Measurements from ENCODE around the gene POLR3B. TPM values are rescaled to one million over a fixed set of nuclear protein-coding genes. Genes with fewer than 3 reads are reported as not detected.

Gene POLR3B
- total RNA-seq, 1 experiment from 2014 or later = 10.7 TPM

DNA sequence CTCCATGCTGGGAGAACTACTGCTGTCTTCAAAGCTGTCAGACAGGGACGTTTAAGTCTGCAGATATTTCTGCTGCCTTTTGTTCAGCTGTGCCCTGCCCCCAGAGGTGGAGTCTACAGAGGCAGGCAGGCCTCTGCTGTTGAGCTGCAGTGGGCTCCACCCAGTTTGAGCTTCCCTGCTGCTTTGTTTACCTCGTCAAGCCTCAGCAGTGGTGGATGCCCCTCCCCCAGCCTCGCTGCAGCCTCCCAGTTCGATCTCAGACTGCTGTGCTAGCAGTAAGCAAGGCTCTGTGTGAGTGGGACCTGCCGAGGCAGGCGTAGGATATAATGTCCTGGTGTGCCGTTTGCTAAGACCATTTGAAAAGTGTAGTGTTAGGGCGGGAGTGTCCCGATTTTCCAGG is 193.9 kb downstream of the POLR3B start:
- ChIA-PET RAD21 (ENCODE audit: low non-redundant PET in 1 of 2, low total read pairs in 2 of 2, uncharacterized antibody in 2 of 2, unreplicated experiment in 2 of 2) (no interaction called here), CTCF (no interaction called here), POLR2A (no interaction called here)
- Histone ChIP-seq H3K27ac (ENCODE audit: low read depth, low read length) (no peak overlapping the region), H3K9me3 (ENCODE audit: control insufficient read depth in 1 of 2, insufficient read depth in 1 of 2, low read depth in 1 of 2, low read length in 2 of 2) (no peaks in the 10 kb centered on the region; a peak in 1 of 4 replicates), H2AFZ (ENCODE audit: low read depth, low read length, poor library complexity, severe bottlenecking) (no peak overlapping the region), H3K27me3 (ENCODE audit: insufficient read depth, low read length) (no peaks in the 10 kb centered on the region), H3K9ac (ENCODE audit: low read length) (no peak overlapping the region), H3K79me2 (ENCODE audit: insufficient read depth, low read length) (no peaks in the 10 kb centered on the region), H3K9me2 (ENCODE audit: insufficient read depth) (no peaks in the 10 kb centered on the region), H4K20me1 (ENCODE audit: insufficient read depth) (no peaks in the 10 kb centered on the region), H3K36me3 (ENCODE audit: control insufficient read depth in 1 of 2, insufficient read depth in 2 of 2, low read length in 2 of 2) (no peaks in the 10 kb centered on the region), H3K4me2 (ENCODE audit: low read length) (no peak overlapping the region), H3K4me1 (ENCODE audit: control insufficient read depth in 1 of 2, insufficient read depth in 2 of 2, low read length in 2 of 2) (no peaks in the 10 kb centered on the region), H3K4me3 (replicated peaks in 1 of 2; ENCODE audit: low read depth in 1 of 2, low read length in 2 of 2) (no peak overlapping the region)
- ATAC-seq (no peak), DNase-seq (ENCODE audit: low read depth, low spot score) (no peak)
- no TSS peak for BruUV-seq (replicated peaks)
- intact Hi-C loops (cut with micrococcal nuclease) = no loop called here
- TF ChIP-seq, protein P1, sequence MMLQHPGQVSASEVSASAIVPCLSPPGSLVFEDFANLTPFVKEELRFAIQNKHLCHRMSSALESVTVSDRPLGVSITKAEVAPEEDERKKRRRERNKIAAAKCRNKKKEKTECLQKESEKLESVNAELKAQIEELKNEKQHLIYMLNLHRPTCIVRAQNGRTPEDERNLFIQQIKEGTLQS (IDR thresholded peaks at IDR 0.05) = no peak
- TF ChIP-seq RAD21 (IDR thresholded peaks at IDR 0.05; ENCODE audit: low read depth) (no peak), POLR2AphosphoS5 (IDR thresholded peaks at IDR 0.05; ENCODE audit: low read depth, low read length) (no peak), FOSL1 (IDR thresholded peaks at IDR 0.05; ENCODE audit: low read depth) (no peak), POLR2A (IDR thresholded peaks at IDR 0.05; ENCODE audit: borderline replicate concordance, extremely low read depth, insufficient read depth, insufficient read length) (no peak)
- TF ChIP-seq, protein P2, sequence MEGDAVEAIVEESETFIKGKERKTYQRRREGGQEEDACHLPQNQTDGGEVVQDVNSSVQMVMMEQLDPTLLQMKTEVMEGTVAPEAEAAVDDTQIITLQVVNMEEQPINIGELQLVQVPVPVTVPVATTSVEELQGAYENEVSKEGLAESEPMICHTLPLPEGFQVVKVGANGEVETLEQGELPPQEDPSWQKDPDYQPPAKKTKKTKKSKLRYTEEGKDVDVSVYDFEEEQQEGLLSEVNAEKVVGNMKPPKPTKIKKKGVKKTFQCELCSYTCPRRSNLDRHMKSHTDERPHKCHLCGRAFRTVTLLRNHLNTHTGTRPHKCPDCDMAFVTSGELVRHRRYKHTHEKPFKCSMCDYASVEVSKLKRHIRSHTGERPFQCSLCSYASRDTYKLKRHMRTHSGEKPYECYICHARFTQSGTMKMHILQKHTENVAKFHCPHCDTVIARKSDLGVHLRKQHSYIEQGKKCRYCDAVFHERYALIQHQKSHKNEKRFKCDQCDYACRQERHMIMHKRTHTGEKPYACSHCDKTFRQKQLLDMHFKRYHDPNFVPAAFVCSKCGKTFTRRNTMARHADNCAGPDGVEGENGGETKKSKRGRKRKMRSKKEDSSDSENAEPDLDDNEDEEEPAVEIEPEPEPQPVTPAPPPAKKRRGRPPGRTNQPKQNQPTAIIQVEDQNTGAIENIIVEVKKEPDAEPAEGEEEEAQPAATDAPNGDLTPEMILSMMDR (IDR thresholded peaks at IDR 0.05 in 2 of 3, conservative IDR thresholded peaks at IDR 0.05 in 1 of 3; ENCODE audit: borderline replicate concordance in 1 of 3, insufficient read depth in 1 of 3, low read depth in 2 of 3, low read length in 2 of 3) = no peak

DNA sequence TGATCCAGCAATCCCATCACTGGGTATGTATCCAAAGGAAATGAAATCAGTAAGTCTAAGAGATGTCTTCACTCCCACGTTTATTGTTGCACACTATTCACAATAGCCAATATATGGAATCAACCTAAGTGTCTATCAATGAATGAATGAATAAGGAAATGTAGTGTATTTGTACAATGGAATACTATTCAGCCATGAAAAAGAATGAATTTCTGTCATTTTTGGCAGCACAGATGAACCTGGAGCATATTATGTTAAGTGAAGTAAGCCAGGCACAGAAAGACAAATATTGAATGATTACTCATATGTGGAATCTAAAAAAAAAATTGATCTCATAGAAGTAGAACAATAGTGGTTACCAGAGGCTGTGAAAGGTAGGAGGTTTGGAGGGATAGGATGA is 194.7 kb downstream of the POLR3B start:
- no peak overlapping the region for H3K9ac ChIP-seq (ENCODE audit: low read length)
- H3K4me2 ChIP-seq (ENCODE audit: low read length) = no peak overlapping the region
- no peaks in the 10 kb centered on the region for H3K36me3 ChIP-seq (ENCODE audit: control insufficient read depth in 1 of 2, insufficient read depth in 2 of 2, low read length in 2 of 2)
- intact Hi-C loops (cut with micrococcal nuclease) = no loop called here
- BruUV-seq (replicated peaks) = no TSS peak
- CTCF ChIA-PET = no interaction called here
- H3K79me2 ChIP-seq (ENCODE audit: insufficient read depth, low read length) = no peaks in the 10 kb centered on the region
- no peak for TF ChIP-seq EZH2phosphoT487 (IDR thresholded peaks at IDR 0.05; ENCODE audit: borderline replicate concordance)
- no peak for TF ChIP-seq RAD21 (IDR thresholded peaks at IDR 0.05; ENCODE audit: low read depth)
- TF ChIP-seq TCF7L2 (IDR thresholded peaks at IDR 0.05; ENCODE audit: borderline replicate concordance, extremely low read depth, insufficient read depth, insufficient read length) = no peak
- TF ChIP-seq POLR2AphosphoS5 (IDR thresholded peaks at IDR 0.05; ENCODE audit: low read depth, low read length) = no peak
- no peak for TF ChIP-seq SP1 (IDR thresholded peaks at IDR 0.05; ENCODE audit: low read depth)
- TF ChIP-seq, protein P3, sequence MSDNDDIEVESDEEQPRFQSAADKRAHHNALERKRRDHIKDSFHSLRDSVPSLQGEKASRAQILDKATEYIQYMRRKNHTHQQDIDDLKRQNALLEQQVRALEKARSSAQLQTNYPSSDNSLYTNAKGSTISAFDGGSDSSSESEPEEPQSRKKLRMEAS (IDR thresholded peaks at IDR 0.05) = no peak
- TF ChIP-seq CEBPB (IDR thresholded peaks at IDR 0.05; ENCODE audit: low read depth) = no peak
- TF ChIP-seq ZNF274 (IDR thresholded peaks at IDR 0.05; ENCODE audit: low read depth, low read length) = no peak
- TF ChIP-seq, protein P4, sequence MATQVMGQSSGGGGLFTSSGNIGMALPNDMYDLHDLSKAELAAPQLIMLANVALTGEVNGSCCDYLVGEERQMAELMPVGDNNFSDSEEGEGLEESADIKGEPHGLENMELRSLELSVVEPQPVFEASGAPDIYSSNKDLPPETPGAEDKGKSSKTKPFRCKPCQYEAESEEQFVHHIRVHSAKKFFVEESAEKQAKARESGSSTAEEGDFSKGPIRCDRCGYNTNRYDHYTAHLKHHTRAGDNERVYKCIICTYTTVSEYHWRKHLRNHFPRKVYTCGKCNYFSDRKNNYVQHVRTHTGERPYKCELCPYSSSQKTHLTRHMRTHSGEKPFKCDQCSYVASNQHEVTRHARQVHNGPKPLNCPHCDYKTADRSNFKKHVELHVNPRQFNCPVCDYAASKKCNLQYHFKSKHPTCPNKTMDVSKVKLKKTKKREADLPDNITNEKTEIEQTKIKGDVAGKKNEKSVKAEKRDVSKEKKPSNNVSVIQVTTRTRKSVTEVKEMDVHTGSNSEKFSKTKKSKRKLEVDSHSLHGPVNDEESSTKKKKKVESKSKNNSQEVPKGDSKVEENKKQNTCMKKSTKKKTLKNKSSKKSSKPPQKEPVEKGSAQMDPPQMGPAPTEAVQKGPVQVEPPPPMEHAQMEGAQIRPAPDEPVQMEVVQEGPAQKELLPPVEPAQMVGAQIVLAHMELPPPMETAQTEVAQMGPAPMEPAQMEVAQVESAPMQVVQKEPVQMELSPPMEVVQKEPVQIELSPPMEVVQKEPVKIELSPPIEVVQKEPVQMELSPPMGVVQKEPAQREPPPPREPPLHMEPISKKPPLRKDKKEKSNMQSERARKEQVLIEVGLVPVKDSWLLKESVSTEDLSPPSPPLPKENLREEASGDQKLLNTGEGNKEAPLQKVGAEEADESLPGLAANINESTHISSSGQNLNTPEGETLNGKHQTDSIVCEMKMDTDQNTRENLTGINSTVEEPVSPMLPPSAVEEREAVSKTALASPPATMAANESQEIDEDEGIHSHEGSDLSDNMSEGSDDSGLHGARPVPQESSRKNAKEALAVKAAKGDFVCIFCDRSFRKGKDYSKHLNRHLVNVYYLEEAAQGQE (IDR thresholded peaks at IDR 0.05; ENCODE audit: low read depth) = no peak
- H3K27ac ChIP-seq (ENCODE audit: low read depth, low read length) = no peak overlapping the region
- DNase-seq (ENCODE audit: low read depth, low spot score) (no peak), ATAC-seq (no peak)
- no peak overlapping the region for H3K4me3 ChIP-seq (replicated peaks in 1 of 2; ENCODE audit: low read depth in 1 of 2, low read length in 2 of 2)
- no peak overlapping the region for H2AFZ ChIP-seq (ENCODE audit: low read depth, low read length, poor library complexity, severe bottlenecking)
- H3K9me2 ChIP-seq (ENCODE audit: insufficient read depth) = no peaks in the 10 kb centered on the region
- H3K4me1 ChIP-seq (ENCODE audit: control insufficient read depth in 1 of 2, insufficient read depth in 2 of 2, low read length in 2 of 2) = no peaks in the 10 kb centered on the region
- H4K20me1 ChIP-seq (ENCODE audit: insufficient read depth) = no peaks in the 10 kb centered on the region
- no peaks in the 10 kb centered on the region for H3K27me3 ChIP-seq (ENCODE audit: insufficient read depth, low read length)
- H3K9me3 ChIP-seq (ENCODE audit: control insufficient read depth in 1 of 2, insufficient read depth in 1 of 2, low read depth in 1 of 2, low read length in 2 of 2) = no peaks in the 10 kb centered on the region; a peak in 1 of 4 replicates
- RAD21 ChIA-PET (ENCODE audit: low non-redundant PET in 1 of 2, low total read pairs in 2 of 2, uncharacterized antibody in 2 of 2, unreplicated experiment in 2 of 2) = no interaction called here
- POLR2A ChIA-PET = no interaction called here

All from HCT116 (cell line).